ENCODE data around the gene CDH15. TPM values are rescaled to one million over a fixed set of nuclear protein-coding genes. Genes with fewer than 3 reads are reported as not detected.

The CDH15 gene
- total RNA-seq, 1 experiment from 2014 or later, result not detected

- no peak for DNase-seq
- intact Hi-C loops (cut with micrococcal nuclease; ENCODE audit: unreplicated experiment), result no loop called here
- H3K9me3 Mint-ChIP-seq (ENCODE audit: low read depth, unreplicated experiment), result no peaks in the 10 kb centered on the region
- no peaks in the 10 kb centered on the region for H3K27me3 Mint-ChIP-seq (ENCODE audit: unreplicated experiment)
- CTCF ChIA-PET, result no interaction called here
- H3K27ac Mint-ChIP-seq (ENCODE audit: unreplicated experiment), result no peak overlapping the region
- H3K36me3 Mint-ChIP-seq (ENCODE audit: insufficient read depth, unreplicated experiment), result peaks cover 6% of the 10 kb centered on the region
- H3K4me1 Mint-ChIP-seq (ENCODE audit: low read depth, unreplicated experiment), result no peaks in the 10 kb centered on the region
- TF ChIP-seq CTCF (IDR thresholded peaks at IDR 0.05; ENCODE audit: unreplicated experiment), result no peak
- BruUV-seq (replicated peaks), result no TSS peak
- no peak overlapping the region for H3K4me3 Mint-ChIP-seq (ENCODE audit: low read depth, unreplicated experiment)
These were observed 34.6 kb upstream of the CDH15 start for GRCh38 chr16:89136931-89137330.

- Mint-ChIP-seq H3K27ac (ENCODE audit: unreplicated experiment) (no peak overlapping the region), H3K36me3 (ENCODE audit: insufficient read depth, unreplicated experiment) (peaks cover 12% of the 10 kb centered on the region), H3K9me3 (ENCODE audit: low read depth, unreplicated experiment) (no peaks in the 10 kb centered on the region), H3K4me3 (ENCODE audit: low read depth, unreplicated experiment) (no peak overlapping the region), H3K27me3 (ENCODE audit: unreplicated experiment) (no peaks in the 10 kb centered on the region), H3K4me1 (ENCODE audit: low read depth, unreplicated experiment) (no peaks in the 10 kb centered on the region)
- no TSS peak for BruUV-seq (replicated peaks)
- intact Hi-C loops (cut with micrococcal nuclease; ENCODE audit: unreplicated experiment), result no loop called here
- TF ChIP-seq CTCF (IDR thresholded peaks at IDR 0.05; ENCODE audit: unreplicated experiment), result no peak
- CTCF ChIA-PET, result interaction anchor here (0.7 kb wide), 1 partner anchor 75 kb away, joined by 3 read pairs; no protein-coding TSS in a partner anchor
- DNase-seq, result no peak
These were observed 33.7 kb upstream of the CDH15 start for GRCh38 chr16:89137666-89138512.

GRCh38 chr16:89138513-89138795 lies 33.1 kb upstream of the CDH15 start:
- no TSS peak for BruUV-seq (replicated peaks)
- H3K36me3 Mint-ChIP-seq (ENCODE audit: insufficient read depth, unreplicated experiment), result peaks cover 12% of the 10 kb centered on the region
- CTCF ChIA-PET, result no interaction called here
- no peak for TF ChIP-seq CTCF (IDR thresholded peaks at IDR 0.05; ENCODE audit: unreplicated experiment)
- H3K27ac Mint-ChIP-seq (ENCODE audit: unreplicated experiment), result no peak overlapping the region
- H3K27me3 Mint-ChIP-seq (ENCODE audit: unreplicated experiment), result no peaks in the 10 kb centered on the region
- H3K9me3 Mint-ChIP-seq (ENCODE audit: low read depth, unreplicated experiment), result no peaks in the 10 kb centered on the region
- intact Hi-C loops (cut with micrococcal nuclease; ENCODE audit: unreplicated experiment), result no loop called here
- no peaks in the 10 kb centered on the region for H3K4me1 Mint-ChIP-seq (ENCODE audit: low read depth, unreplicated experiment)
- DNase-seq, result no peak
- H3K4me3 Mint-ChIP-seq (ENCODE audit: low read depth, unreplicated experiment), result no peak overlapping the region

GRCh38 chr16:89138843-89139520 lies 32.6 kb upstream of the CDH15 start:
- no peak overlapping the region for H3K27ac Mint-ChIP-seq (ENCODE audit: unreplicated experiment)
- no peaks in the 10 kb centered on the region for H3K9me3 Mint-ChIP-seq (ENCODE audit: low read depth, unreplicated experiment)
- H3K4me3 Mint-ChIP-seq (ENCODE audit: low read depth, unreplicated experiment), result no peak overlapping the region
- H3K4me1 Mint-ChIP-seq (ENCODE audit: low read depth, unreplicated experiment), result no peaks in the 10 kb centered on the region
- intact Hi-C loops (cut with micrococcal nuclease; ENCODE audit: unreplicated experiment), result no loop called here
- H3K36me3 Mint-ChIP-seq (ENCODE audit: insufficient read depth, unreplicated experiment), result peaks cover 12% of the 10 kb centered on the region
- no peak for DNase-seq
- H3K27me3 Mint-ChIP-seq (ENCODE audit: unreplicated experiment), result no peaks in the 10 kb centered on the region
- no TSS peak for BruUV-seq (replicated peaks)
- TF ChIP-seq CTCF (IDR thresholded peaks at IDR 0.05; ENCODE audit: unreplicated experiment), result no peak
- CTCF ChIA-PET, result interaction anchor here (0.7 kb wide), 1 partner anchor 53 kb away, joined by 3 read pairs; no protein-coding TSS in a partner anchor
